Anterior cingulate cortex (tissue), 58 donors: Measurements from ENCODE around the gene ZNF155.
A peak's percentile ranks its signal among the peaks of the same experiment; 100 is the strongest.
"Not testable (repeated sequence)": the region's sequence is repeated elsewhere in the genome, so short reads cannot be mapped to it uniquely, and the experiment has no call there.

Source experiments
- DNase-seq, 58 donors: peaks; one replicate each; lab custom pipeline; 2025; lab: John Stamatoyannopoulos, UW

Gene ZNF155

DNA sequence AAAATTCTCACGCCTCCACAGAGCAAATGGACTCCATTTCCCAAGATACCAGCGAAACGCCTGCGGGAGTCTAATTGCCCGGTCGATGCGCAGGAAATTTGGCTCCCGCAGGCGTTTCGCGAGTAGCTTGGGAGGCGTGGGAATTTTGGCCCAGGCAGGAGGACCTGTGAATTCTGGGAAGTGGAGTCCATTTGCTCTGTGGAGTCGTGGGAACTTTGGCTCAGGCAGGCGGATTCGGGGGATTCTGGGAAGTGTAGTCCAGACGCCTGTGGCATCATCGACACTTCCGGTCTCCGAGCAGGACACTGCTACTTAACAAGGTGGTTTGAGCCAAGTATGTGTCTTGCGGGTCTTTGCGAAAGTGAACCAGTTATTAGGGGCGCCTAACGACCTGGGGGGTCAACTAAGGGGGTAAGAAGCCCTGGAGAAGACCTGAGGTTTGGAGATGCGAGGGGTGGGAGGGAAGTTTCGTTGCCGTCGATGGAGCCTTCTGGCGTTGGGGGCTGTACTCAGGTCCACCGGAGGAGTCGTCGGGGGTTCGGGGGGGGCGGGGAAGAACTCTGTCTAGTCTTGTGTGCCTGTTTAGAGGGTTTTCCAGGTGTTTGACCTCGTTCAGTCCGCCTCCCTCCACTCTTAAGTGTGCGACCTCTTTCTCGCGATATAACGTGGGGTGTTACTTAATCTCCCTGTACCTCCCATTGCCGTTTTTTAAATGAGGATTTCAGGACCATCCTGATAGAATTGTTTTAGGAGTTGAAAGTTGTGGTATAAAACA lies at the start of gene ZNF155:
Gene ZNF155 (plus strand): TSS at position 277 of the 775 bp plus-strand sequence. CDS start 4,356 bp downstream, outside the sequence.
- DNase-seq: peak in 57 of 58 donors; percentile 55 to 98 (median 91)

GRCh38 chr19:43934985-43935708 lies 48.8 kb upstream of the ZNF155 start, which contains the start of gene ZNF45:
TSS of gene ZNF45 (minus strand) at chr19:43935282. CDS start at chr19:43922185, 13,097 bp downstream.
- peak in 57 of 58 donors; percentile 41 to 94 (median 87) for DNase-seq

GRCh38 chr19:43936188-43936587 lies 47.8 kb upstream of the ZNF155 start:
- DNase-seq: no peak

GRCh38 chr19:43939557-43940260 lies 44.3 kb upstream of the ZNF155 start:
- no peak for DNase-seq

GRCh38 chr19:43940719-43941118 lies 43.3 kb upstream of the ZNF155 start:
- DNase-seq: no peak

DNA sequence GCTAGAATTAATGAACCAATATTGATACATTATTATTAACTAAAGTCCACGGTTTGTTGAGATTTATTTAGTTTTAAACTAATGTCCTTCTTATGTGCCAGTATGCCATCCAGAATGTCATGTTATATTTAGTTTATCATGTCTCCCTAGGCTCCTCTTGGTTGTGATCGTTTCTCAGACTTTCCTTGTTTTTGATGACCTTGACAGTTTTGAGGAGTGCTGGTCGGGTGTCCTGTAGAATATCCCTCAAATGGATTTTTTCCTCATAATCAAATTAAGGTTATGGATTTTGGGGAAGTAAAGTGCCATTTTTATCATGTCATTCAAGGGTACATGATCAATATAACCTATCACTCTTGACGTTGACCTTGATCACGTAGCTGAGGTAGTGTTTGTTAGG lies 42.8 kb upstream of the ZNF155 start:
- DNase-seq: no peak

- DNase-seq: not testable (repeated sequence)
Observed at GRCh38 chr19:43947412-43947811, 36.6 kb upstream of the ZNF155 start.

- not testable (repeated sequence) for DNase-seq
Observed at GRCh38 chr19:43949803-43950202, 34.2 kb upstream of the ZNF155 start.

GRCh38 chr19:43950834-43951645 lies 32.9 kb upstream of the ZNF155 start, which contains the start of gene ZNF221:
TSS of gene ZNF221 (plus strand) at chr19:43951228. CDS start at chr19:43962727, 11,499 bp downstream.
- DNase-seq: peak in 55 of 58 donors; percentile 14 to 93 (median 84)

DNA sequence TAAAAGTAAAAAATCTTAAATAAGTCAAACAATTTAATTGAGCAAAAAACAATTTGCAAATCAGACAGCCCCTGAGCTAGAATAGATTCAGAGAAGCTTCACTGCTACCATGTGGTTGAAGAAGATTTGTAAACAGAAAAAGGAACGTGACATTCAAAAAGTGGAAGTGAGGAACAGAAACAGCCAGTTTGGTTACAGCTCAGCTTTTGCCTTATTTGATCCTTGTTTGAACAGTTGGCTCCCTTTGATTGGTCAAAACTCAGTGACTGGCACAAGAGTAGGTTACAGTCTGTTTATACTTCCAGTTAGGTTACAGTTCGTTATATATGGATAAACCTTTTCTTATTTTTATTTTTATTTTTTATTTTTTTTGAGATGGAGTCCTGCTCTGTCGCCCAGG lies 27.2 kb upstream of the ZNF155 start:
- DNase-seq: no peak

DNA sequence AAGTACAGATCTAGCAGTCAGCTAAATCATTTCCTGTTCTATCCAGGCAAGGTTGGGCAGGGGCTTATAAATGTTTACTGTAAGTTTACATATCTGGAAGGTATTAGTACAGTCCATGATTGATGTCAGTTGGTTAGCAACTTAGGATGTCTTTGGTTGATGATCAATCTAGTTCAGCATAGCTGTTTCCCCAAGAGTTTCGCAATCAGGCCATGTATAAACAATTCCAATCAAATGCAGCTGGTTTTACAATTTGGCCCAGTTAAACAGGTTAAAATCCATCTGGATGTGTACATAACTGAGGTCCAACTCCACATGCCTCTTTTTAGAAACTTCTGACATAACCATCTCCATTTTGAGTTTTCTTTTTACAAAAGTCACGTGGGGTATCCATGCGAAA lies 26.1 kb upstream of the ZNF155 start:
- no peak for DNase-seq

- DNase-seq: no peak
Observed at GRCh38 chr19:43960411-43960810, 23.6 kb upstream of the ZNF155 start.

GRCh38 chr19:43966079-43966694 lies 17.8 kb upstream of the ZNF155 start:
- DNase-seq: no peak

DNA sequence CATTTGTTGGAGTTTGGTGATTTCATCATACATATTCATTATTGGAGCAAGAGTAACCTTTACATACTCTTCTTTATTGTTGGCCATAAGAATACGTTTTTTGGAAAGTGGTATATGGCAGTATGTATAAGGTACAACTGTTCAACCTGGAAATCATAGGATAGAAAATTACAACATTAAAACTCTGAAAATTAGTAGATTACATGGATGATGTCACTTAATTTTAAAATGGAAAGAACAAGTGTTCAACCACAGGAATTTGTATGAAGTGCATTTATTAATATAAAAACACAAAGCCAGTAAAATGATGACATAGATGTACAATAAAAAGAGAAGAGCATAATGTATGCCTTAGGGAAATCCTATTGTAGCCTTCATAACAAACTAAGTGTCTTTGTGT lies 7.3 kb upstream of the ZNF155 start:
- no peak for DNase-seq

- no peak for DNase-seq
Observed at GRCh38 chr19:43983544-43983911, 460 bp upstream of the ZNF155 start.

DNA sequence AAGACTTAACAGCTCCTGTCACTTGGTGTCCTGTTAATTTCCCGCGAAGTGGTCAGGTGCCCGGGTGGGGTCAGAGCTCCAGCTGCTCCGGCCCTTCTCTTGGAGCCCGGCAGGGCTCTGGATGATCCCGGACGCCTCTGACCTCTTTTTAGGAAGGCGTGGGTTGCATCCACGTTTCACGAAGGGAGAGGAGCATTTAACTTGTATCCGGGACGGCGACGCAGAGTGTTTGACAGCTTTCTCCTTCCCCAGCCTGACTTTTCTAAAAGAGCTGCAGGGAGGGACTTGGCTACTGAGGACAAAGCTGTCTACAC lies 656 bp downstream of the ZNF155 start:
- DNase-seq: peak in 1 of 58 donors; percentile 30

- DNase-seq: peak in 2 of 58 donors; percentile 0
Observed at GRCh38 chr19:43997631-43998290, 13.8 kb downstream of the ZNF155 start.

- no peak for DNase-seq
Observed at GRCh38 chr19:44002212-44002565, 18.2 kb downstream of the ZNF155 start.
